Endothelial cell (in vitro differentiated cells): ENCODE measurements around the gene TMPRSS12. TPM values are rescaled to one million over a fixed set of nuclear protein-coding genes. Genes with fewer than 3 reads are reported as not detected.
"Not testable (repeated sequence)": the region's sequence is repeated elsewhere in the genome, so short reads cannot be mapped to it uniquely, and the experiment has no call there.

Experiments used
- DNase-seq: peaks from one replicate; pipeline ENCODE4 v3.0.0; 2021; ENCODE audit warnings: low spot score
- H3K27ac Mint-ChIP-seq: one replicate; pipeline ENCODE4 v1.8.0; 2021; ENCODE audit warnings: mixed read lengths, inconsistent platforms; ENCODE audit not compliant: unreplicated experiment
- H3K27me3 Mint-ChIP-seq: one replicate; pipeline ENCODE4 v1.8.0; 2021; ENCODE audit warnings: mild to moderate bottlenecking, moderate library complexity, mixed read lengths, inconsistent platforms; ENCODE audit not compliant: unreplicated experiment
- H3K36me3 Mint-ChIP-seq: one replicate; pipeline ENCODE4 v1.8.0; 2021; ENCODE audit warnings: mild to moderate bottlenecking, low read depth, mixed read lengths, inconsistent platforms; ENCODE audit not compliant: unreplicated experiment
- H3K4me1 Mint-ChIP-seq: one replicate; pipeline ENCODE4 v1.8.0; 2021; ENCODE audit warnings: mild to moderate bottlenecking, mixed read lengths, inconsistent platforms; ENCODE audit not compliant: unreplicated experiment
- H3K4me3 Mint-ChIP-seq: one replicate; pipeline ENCODE4 v1.8.0; 2021; ENCODE audit warnings: mild to moderate bottlenecking, mixed read lengths, inconsistent platforms; ENCODE audit not compliant: unreplicated experiment
- H3K9me3 Mint-ChIP-seq: one replicate; pipeline ENCODE4 v1.8.0; 2021; ENCODE audit warnings: mixed read lengths, inconsistent platforms; ENCODE audit not compliant: unreplicated experiment
- CTCF ChIP-seq: fragments of 200-600 bp; sonication (generic); IDR thresholded peaks from one replicate; pipeline ENCODE4 v1.5.0; 2021; ENCODE audit warnings: antibody characterized with exemption; ENCODE audit not compliant: unreplicated experiment
- total RNA-seq: library from RNA; stranded (reverse); fragmentation: NEBNext Ultra II Directional; extraction: Animal tissue kit (Norgen Biotek cat#: 25700); gene quantifications from one replicate; pipeline ENCODE4 v1.2.1, GENCODE V29; 2021; ENCODE audit not compliant: unreplicated experiment

TMPRSS12 gene
- total RNA-seq, 1 donor from 2014 or later = not detected

- Mint-ChIP-seq H3K36me3 (peaks cover 4% of the 10 kb centered on the region), H3K27me3 (no peaks in the 10 kb centered on the region)
- DNase-seq = no peak
These were observed 22.5 kb upstream of the TMPRSS12 start for GRCh38 chr12:50820177-50820576.

GRCh38 chr12:50822082-50822481 is 20.6 kb upstream of the TMPRSS12 start:
- Mint-ChIP-seq H3K27ac (no peak overlapping the region), H3K4me1 (no peaks in the 10 kb centered on the region), H3K36me3 (no peaks in the 10 kb centered on the region), H3K27me3 (peaks cover 1% of the 10 kb centered on the region), H3K9me3 (no peaks in the 10 kb centered on the region), H3K4me3 (no peak overlapping the region)
- TF ChIP-seq CTCF = no peak
- no peak for DNase-seq

More at GRCh38 chr12:50820177-50820576, 22.5 kb upstream of the TMPRSS12 start:
- Mint-ChIP-seq H3K27ac (no peak overlapping the region), H3K4me1 (no peaks in the 10 kb centered on the region), H3K4me3 (no peak overlapping the region), H3K9me3 (no peaks in the 10 kb centered on the region)
- TF ChIP-seq CTCF = no peak

GRCh38 chr12:50823724-50824123 is 19.0 kb upstream of the TMPRSS12 start:
- not testable (repeated sequence) for H3K36me3 Mint-ChIP-seq, H3K4me1 Mint-ChIP-seq, DNase-seq, H3K9me3 Mint-ChIP-seq, H3K27me3 Mint-ChIP-seq, H3K27ac Mint-ChIP-seq, H3K4me3 Mint-ChIP-seq

GRCh38 chr12:50824914-50825313 is 17.8 kb upstream of the TMPRSS12 start:
- Mint-ChIP-seq H3K27me3 (peaks cover 1% of the 10 kb centered on the region), H3K9me3 (no peaks in the 10 kb centered on the region), H3K4me1 (no peaks in the 10 kb centered on the region), H3K4me3 (no peak overlapping the region), H3K27ac (no peak overlapping the region), H3K36me3 (no peaks in the 10 kb centered on the region)
- no peak for DNase-seq
- no peak for TF ChIP-seq CTCF

- Mint-ChIP-seq H3K36me3 (no peaks in the 10 kb centered on the region), H3K27ac (no peak overlapping the region), H3K4me3 (no peak overlapping the region), H3K4me1 (no peaks in the 10 kb centered on the region), H3K9me3 (no peaks in the 10 kb centered on the region), H3K27me3 (peaks cover 1% of the 10 kb centered on the region)
- TF ChIP-seq CTCF = peak; percentile 79
- no peak for DNase-seq
These were observed 17.3 kb upstream of the TMPRSS12 start for GRCh38 chr12:50825372-50825838.
